ENCODE results near the gene HDAC4.

- TF ChIP-seq CTCF (IDR thresholded peaks at IDR 0.05) (no peak), POLR2A (IDR thresholded peaks at IDR 0.05) (no peak)
These were observed 59.6 kb downstream of the HDAC4 start for GRCh38 chr2:239341146-239341732.
